ENCODE data around the gene MSI2. TPM values are rescaled to one million over a fixed set of nuclear protein-coding genes. Genes with fewer than 3 reads are reported as not detected.

The MSI2 gene
- total and polyA plus RNA-seq, 2 donors = 25.3 to 52.5 TPM

DNA sequence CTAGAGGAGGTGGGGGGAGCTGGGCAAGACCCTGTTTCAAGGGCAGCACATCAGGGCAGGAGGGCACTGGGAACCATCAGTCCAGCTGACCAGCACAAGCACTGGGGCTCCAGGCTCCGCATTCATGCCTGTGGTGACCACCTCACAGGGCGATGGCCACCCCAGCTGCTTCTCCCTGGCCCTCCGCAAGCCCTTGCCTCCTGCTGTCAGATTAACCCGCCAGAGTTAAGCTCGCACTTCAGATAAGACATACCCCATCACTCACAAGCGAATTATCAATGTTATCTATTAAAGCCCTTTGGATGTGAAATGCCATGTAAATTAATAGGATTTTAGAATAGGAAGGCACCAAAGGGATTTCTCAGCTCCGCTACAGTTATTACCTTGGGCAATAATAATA, 383.8 kb downstream of the MSI2 start:
- 91% methylated on average over 7 of the region's 7 CpGs for WGBS
- Histone ChIP-seq H3K36me3 (ENCODE audit: control insufficient read depth in 2 of 2, insufficient read depth in 2 of 2, low read length in 1 of 2) (peaks cover 21 to 55% of the 10 kb centered on the region in 2 donors), H3K9me3 (ENCODE audit: control insufficient read depth in 2 of 2, insufficient read depth in 1 of 2, low read length in 1 of 2) (no peaks in the 10 kb centered on the region), H3K4me1 (ENCODE audit: control insufficient read depth in 2 of 2, insufficient read depth in 2 of 2, low read length in 2 of 2) (peaks cover 0 to 2% of the 10 kb centered on the region in 2 donors), H3K4me3 (ENCODE audit: low read length in 2 of 2) (no peak overlapping the region), H3K27ac (ENCODE audit: low read depth in 1 of 2, low read length in 1 of 2) (no peak overlapping the region), H3K27me3 (ENCODE audit: control insufficient read depth in 2 of 2, insufficient read depth in 1 of 2, low read length in 1 of 2) (no peaks in the 10 kb centered on the region)
- no peak for DNase-seq (ENCODE audit: low read depth in 6 of 9, low spot score in 9 of 9)

DNA sequence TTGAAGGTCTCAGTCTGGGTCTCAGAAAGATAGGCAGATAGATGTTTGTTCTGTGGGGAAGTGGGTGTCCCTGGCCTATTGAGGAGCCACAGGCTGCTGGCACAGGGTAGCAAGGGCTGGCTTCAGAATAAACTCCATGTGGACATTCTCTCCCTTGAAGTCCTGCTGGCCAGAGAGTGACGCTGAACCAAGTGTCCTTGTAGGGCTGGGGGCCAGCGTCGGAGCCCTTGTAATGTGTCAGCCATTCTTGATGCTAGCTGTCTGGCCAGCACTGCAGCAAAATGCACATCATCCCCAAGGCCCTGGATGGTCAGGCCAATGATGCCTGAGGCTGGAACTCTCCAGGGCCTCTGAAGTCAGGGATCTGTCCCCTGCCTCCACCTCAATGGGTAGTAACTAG, 385.4 kb downstream of the MSI2 start:
- peaks cover 18 to 57% of the 10 kb centered on the region in 2 donors for H3K36me3 ChIP-seq (ENCODE audit: control insufficient read depth in 2 of 2, insufficient read depth in 2 of 2, low read length in 1 of 2)
- WGBS = over 99% methylated on average over 3 of the region's 3 CpGs
- no peak overlapping the region for H3K4me3 ChIP-seq (ENCODE audit: low read length in 2 of 2)
- no peak overlapping the region for H3K27ac ChIP-seq (ENCODE audit: low read depth in 1 of 2, low read length in 1 of 2)
- H3K9me3 ChIP-seq (ENCODE audit: control insufficient read depth in 2 of 2, insufficient read depth in 1 of 2, low read length in 1 of 2) = no peaks in the 10 kb centered on the region
- no peaks in the 10 kb centered on the region for H3K4me1 ChIP-seq (ENCODE audit: control insufficient read depth in 2 of 2, insufficient read depth in 2 of 2, low read length in 2 of 2)
- no peaks in the 10 kb centered on the region for H3K27me3 ChIP-seq (ENCODE audit: control insufficient read depth in 2 of 2, insufficient read depth in 1 of 2, low read length in 1 of 2)
- DNase-seq (ENCODE audit: low read depth in 6 of 9, low spot score in 9 of 9) = no peak

DNA sequence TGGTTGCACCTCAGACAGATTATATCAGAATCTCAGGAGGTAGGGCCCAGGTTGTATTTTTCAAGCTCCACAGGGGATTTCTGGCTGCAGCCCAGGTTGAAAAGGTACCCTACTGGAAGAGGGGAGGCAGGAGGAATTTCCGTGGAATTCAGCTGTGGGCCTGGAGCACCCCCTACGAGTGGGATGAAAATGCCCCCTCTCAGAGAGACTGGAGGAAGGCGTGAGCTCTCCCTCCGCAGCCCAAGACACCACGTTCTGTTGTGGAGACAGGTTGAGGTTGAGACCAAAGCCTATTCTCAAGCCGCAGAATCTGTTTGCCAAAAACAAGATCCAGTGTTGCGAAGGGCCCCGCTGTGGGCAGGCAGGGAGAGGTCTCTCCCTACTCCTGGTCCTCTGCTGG, 386.7 kb downstream of the MSI2 start:
- WGBS = 98% methylated on average over 8 of the region's 8 CpGs
- Histone ChIP-seq H3K4me1 (ENCODE audit: control insufficient read depth in 2 of 2, insufficient read depth in 2 of 2, low read length in 2 of 2) (no peaks in the 10 kb centered on the region), H3K27me3 (ENCODE audit: control insufficient read depth in 2 of 2, insufficient read depth in 1 of 2, low read length in 1 of 2) (no peaks in the 10 kb centered on the region), H3K9me3 (ENCODE audit: control insufficient read depth in 2 of 2, insufficient read depth in 1 of 2, low read length in 1 of 2) (no peaks in the 10 kb centered on the region), H3K27ac (ENCODE audit: low read depth in 1 of 2, low read length in 1 of 2) (no peak overlapping the region), H3K4me3 (ENCODE audit: low read length in 2 of 2) (no peak overlapping the region), H3K36me3 (ENCODE audit: control insufficient read depth in 2 of 2, insufficient read depth in 2 of 2, low read length in 1 of 2) (peaks cover 17 to 52% of the 10 kb centered on the region in 2 donors)
- no peak for DNase-seq (ENCODE audit: low read depth in 6 of 9, low spot score in 9 of 9)

DNA sequence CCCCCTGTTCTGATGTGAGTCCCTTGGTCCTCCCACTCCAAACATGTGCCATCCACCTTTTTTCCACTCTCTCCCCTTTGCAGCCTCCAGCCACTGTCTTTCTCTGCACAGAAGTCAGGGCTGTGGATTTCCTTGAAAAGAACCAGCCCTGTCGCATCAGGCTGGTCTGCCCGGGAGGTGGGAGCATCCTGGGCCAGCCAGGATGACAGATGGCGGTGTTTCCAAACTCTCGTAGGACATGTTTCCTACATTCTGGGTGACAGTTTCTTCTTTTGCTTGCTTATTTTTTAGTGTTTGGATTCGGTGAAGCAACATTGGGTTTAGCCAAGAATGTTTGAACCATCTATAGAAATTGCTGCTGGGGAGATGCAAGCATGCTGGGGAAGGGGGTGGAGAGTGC, 388.0 kb downstream of the MSI2 start:
- Histone ChIP-seq H3K27ac (ENCODE audit: low read depth in 1 of 2, low read length in 1 of 2) (no peak overlapping the region), H3K4me3 (ENCODE audit: low read length in 2 of 2) (no peak overlapping the region), H3K9me3 (ENCODE audit: control insufficient read depth in 2 of 2, insufficient read depth in 1 of 2, low read length in 1 of 2) (no peaks in the 10 kb centered on the region), H3K4me1 (ENCODE audit: control insufficient read depth in 2 of 2, insufficient read depth in 2 of 2, low read length in 2 of 2) (no peaks in the 10 kb centered on the region), H3K27me3 (ENCODE audit: control insufficient read depth in 2 of 2, insufficient read depth in 1 of 2, low read length in 1 of 2) (no peaks in the 10 kb centered on the region), H3K36me3 (ENCODE audit: control insufficient read depth in 2 of 2, insufficient read depth in 2 of 2, low read length in 1 of 2) (peaks cover 18 to 57% of the 10 kb centered on the region in 2 donors)
- no peak for DNase-seq (ENCODE audit: low read depth in 6 of 9, low spot score in 9 of 9)
- 98% methylated on average over 5 of the region's 5 CpGs for WGBS

DNA sequence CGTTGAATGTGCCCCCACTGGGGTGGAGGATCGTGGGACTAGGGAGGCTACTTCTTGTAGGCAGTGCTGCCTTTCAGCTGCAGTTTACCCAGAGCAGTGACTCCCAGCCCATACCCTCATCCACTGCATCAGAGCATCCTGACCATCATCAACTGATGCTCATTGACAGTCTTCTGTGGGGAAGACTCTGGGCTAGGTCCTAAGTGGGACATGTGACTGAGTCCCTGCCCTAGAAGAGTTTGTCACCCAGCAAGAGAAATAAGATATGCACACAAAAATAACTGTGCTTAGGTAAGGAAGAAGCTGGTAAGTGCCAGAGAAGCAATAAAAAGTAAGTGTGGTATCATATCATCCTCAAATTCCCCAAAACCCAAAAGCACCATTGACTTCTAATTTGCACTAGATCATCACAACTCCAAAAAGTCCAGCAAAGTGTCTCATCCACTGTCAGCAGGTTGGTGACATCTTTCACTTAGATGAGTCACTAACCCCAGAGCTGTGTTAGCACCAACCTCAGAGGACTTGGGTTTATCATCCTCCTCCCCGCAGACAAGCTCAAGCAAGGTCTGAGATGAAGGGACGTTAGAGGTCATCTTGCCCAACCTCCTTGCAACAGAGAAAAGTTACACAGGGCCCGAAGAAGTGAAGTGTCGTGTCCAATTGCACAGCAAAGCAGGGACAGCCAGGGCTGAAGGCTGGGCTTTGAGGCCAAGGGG, 389.8 kb downstream of the MSI2 start:
- no peak overlapping the region for H3K27ac ChIP-seq (ENCODE audit: low read depth in 1 of 2, low read length in 1 of 2)
- H3K27me3 ChIP-seq (ENCODE audit: control insufficient read depth in 2 of 2, insufficient read depth in 1 of 2, low read length in 1 of 2) = no peaks in the 10 kb centered on the region
- 96% methylated on average over 6 of the region's 6 CpGs for WGBS
- no peak overlapping the region for H3K4me3 ChIP-seq (ENCODE audit: low read length in 2 of 2)
- DNase-seq (ENCODE audit: low read depth in 6 of 9, low spot score in 9 of 9) = no peak
- no peaks in the 10 kb centered on the region for H3K9me3 ChIP-seq (ENCODE audit: control insufficient read depth in 2 of 2, insufficient read depth in 1 of 2, low read length in 1 of 2)
- H3K4me1 ChIP-seq (ENCODE audit: control insufficient read depth in 2 of 2, insufficient read depth in 2 of 2, low read length in 2 of 2) = no peaks in the 10 kb centered on the region
- peaks cover 26 to 65% of the 10 kb centered on the region in 2 donors for H3K36me3 ChIP-seq (ENCODE audit: control insufficient read depth in 2 of 2, insufficient read depth in 2 of 2, low read length in 1 of 2)

DNA sequence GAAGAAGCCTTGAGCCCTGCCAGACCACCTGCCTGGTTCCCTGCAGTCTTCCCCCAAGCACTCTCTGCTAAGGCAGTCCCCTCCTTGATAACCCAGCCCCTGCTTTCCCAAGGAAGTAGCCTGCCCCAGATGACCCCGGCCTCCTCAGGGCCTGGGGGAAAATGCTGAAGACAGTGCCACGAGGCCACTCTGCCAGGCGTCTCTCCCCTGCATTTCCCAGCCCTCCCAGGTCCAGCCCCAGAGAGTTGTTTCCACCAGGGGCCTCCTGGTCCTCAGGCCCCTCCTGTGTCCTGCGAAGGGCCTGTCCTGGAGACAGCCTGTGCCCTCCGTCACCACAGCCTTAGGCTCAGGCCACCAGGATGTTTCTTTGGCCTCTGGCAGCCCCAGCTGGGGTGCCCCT, 392.4 kb downstream of the MSI2 start:
- no peak overlapping the region for H3K4me3 ChIP-seq (ENCODE audit: low read length in 2 of 2)
- WGBS = 78% methylated on average over 5 of the region's 5 CpGs
- H3K27ac ChIP-seq (ENCODE audit: low read depth in 1 of 2, low read length in 1 of 2) = no peak overlapping the region
- H3K9me3 ChIP-seq (ENCODE audit: control insufficient read depth in 2 of 2, insufficient read depth in 1 of 2, low read length in 1 of 2) = no peaks in the 10 kb centered on the region
- no peaks in the 10 kb centered on the region for H3K4me1 ChIP-seq (ENCODE audit: control insufficient read depth in 2 of 2, insufficient read depth in 2 of 2, low read length in 2 of 2)
- DNase-seq (ENCODE audit: low read depth in 6 of 9, low spot score in 9 of 9) = no peak
- H3K36me3 ChIP-seq (ENCODE audit: control insufficient read depth in 2 of 2, insufficient read depth in 2 of 2, low read length in 1 of 2) = peaks cover 36 to 69% of the 10 kb centered on the region in 2 donors
- no peaks in the 10 kb centered on the region for H3K27me3 ChIP-seq (ENCODE audit: control insufficient read depth in 2 of 2, insufficient read depth in 1 of 2, low read length in 1 of 2)

DNA sequence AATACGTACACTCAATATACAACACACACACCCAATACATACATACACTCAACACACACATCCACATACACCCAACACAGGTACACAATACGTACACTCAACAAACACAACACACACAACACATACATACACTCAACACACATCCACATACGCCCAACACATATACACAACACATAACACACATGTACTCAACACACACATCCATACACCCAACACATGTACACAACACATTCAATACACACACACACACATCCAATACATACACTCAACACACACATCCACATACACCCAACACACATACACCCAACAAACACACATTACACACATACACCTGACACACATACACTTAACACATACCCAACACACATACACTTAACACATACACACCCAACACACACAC, 392.9 kb downstream of the MSI2 start:
- Histone ChIP-seq H3K9me3 (ENCODE audit: control insufficient read depth in 2 of 2, insufficient read depth in 1 of 2, low read length in 1 of 2) (no peaks in the 10 kb centered on the region), H3K27me3 (ENCODE audit: control insufficient read depth in 2 of 2, insufficient read depth in 1 of 2, low read length in 1 of 2) (no peaks in the 10 kb centered on the region), H3K36me3 (ENCODE audit: control insufficient read depth in 2 of 2, insufficient read depth in 2 of 2, low read length in 1 of 2) (peaks cover 33 to 68% of the 10 kb centered on the region in 2 donors), H3K27ac (ENCODE audit: low read depth in 1 of 2, low read length in 1 of 2) (no peak overlapping the region), H3K4me1 (ENCODE audit: control insufficient read depth in 2 of 2, insufficient read depth in 2 of 2, low read length in 2 of 2) (no peaks in the 10 kb centered on the region), H3K4me3 (ENCODE audit: low read length in 2 of 2) (no peak overlapping the region)
- DNase-seq (ENCODE audit: low read depth in 6 of 9, low spot score in 9 of 9) = no peak
- 98% methylated on average over 3 of the region's 3 CpGs for WGBS

DNA sequence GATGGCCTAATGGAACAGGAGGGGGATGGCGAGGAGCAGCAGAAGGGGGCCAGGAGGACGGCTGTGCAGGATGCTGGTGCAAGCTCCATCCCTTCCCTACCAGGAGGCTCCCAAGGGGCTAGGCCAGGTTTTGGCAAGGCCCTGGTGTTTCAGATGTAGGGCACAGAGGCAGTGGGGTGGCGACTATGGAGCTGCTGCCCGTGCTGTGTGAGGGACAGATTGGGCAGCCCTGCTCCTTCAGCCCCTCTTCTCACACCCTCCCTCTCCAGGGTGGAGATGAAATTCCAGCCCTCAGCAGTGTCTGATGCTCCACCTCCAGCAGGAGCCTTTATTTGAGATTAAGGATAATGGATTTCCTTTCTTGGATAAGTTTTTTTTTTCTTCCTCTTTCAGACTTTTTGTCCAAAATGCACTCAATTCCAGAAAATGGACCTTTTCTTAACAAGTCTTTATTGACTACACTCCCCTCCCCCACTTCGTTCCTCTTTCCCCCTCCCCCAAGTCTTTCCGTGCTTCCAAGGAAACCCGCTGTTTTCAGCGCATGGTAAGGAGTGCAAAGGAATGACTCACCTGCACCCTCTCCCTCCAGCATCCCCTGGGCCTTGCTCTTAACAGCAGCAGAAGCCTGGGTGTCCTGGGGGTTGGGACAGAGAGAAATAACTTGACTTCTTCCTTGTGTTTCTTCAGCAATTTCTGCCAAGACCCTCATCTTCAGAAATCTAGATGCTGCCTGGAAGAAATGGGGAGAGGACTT, 393.6 kb downstream of the MSI2 start:
- H3K27ac ChIP-seq (ENCODE audit: low read depth in 1 of 2, low read length in 1 of 2) = no peak overlapping the region
- H3K4me3 ChIP-seq (ENCODE audit: low read length in 2 of 2) = no peak overlapping the region
- H3K9me3 ChIP-seq (ENCODE audit: control insufficient read depth in 2 of 2, insufficient read depth in 1 of 2, low read length in 1 of 2) = no peaks in the 10 kb centered on the region
- H3K27me3 ChIP-seq (ENCODE audit: control insufficient read depth in 2 of 2, insufficient read depth in 1 of 2, low read length in 1 of 2) = no peaks in the 10 kb centered on the region
- no peak for DNase-seq (ENCODE audit: low read depth in 6 of 9, low spot score in 9 of 9)
- no peaks in the 10 kb centered on the region for H3K4me1 ChIP-seq (ENCODE audit: control insufficient read depth in 2 of 2, insufficient read depth in 2 of 2, low read length in 2 of 2)
- H3K36me3 ChIP-seq (ENCODE audit: control insufficient read depth in 2 of 2, insufficient read depth in 2 of 2, low read length in 1 of 2) = peaks cover 36 to 67% of the 10 kb centered on the region in 2 donors
- 98% methylated on average over 8 of the region's 8 CpGs for WGBS

DNA sequence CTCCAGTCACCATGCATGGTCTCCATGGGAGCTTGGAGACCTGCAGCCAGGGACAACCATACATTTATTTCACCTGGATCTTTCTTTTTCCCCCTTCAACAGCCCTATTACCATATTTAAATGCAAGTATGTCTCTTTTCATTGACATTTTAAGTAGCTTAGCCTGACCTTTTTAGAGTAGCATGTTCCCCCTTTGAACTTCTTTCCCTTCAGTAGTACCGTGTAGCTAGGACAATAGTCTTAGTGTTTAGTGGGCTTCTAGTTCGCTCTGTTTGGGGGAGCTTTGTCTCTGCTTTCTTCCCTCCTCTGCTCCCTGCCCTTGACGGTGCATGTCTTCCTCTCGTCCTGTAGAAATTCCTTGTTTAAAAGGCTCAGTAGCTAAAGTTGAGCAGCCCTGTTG, 394.2 kb downstream of the MSI2 start:
- 95% methylated on average over 4 of the region's 4 CpGs for WGBS
- H3K4me1 ChIP-seq (ENCODE audit: control insufficient read depth in 2 of 2, insufficient read depth in 2 of 2, low read length in 2 of 2) = no peaks in the 10 kb centered on the region

More for the DNA sequence above, 394.2 kb downstream of the MSI2 start:
- peaks cover 41 to 67% of the 10 kb centered on the region in 2 donors for H3K36me3 ChIP-seq (ENCODE audit: control insufficient read depth in 2 of 2, insufficient read depth in 2 of 2, low read length in 1 of 2)
- DNase-seq (ENCODE audit: low read depth in 6 of 9, low spot score in 9 of 9) = no peak
- H3K9me3 ChIP-seq (ENCODE audit: control insufficient read depth in 2 of 2, insufficient read depth in 1 of 2, low read length in 1 of 2) = no peaks in the 10 kb centered on the region
- no peaks in the 10 kb centered on the region for H3K27me3 ChIP-seq (ENCODE audit: control insufficient read depth in 2 of 2, insufficient read depth in 1 of 2, low read length in 1 of 2)
- H3K4me3 ChIP-seq (ENCODE audit: low read length in 2 of 2) = no peak overlapping the region
- no peak overlapping the region for H3K27ac ChIP-seq (ENCODE audit: low read depth in 1 of 2, low read length in 1 of 2)
